GM18519 (cell line): Measurements from ENCODE around the gene GLG1.
"Not testable (repeated sequence)": the region's sequence is repeated elsewhere in the genome, so short reads cannot be mapped to it uniquely, and the experiment has no call there.

Experiments
- ATAC-seq: cut with Tn5 transposase; IDR thresholded peaks from one replicate; pipeline ENCODE4 v1.9.1; 2021; ENCODE audit warnings: mild to moderate bottlenecking, moderate library complexity; ENCODE audit not compliant: unreplicated experiment, low FRiP score

GLG1 gene

GRCh38 chr16:74606521-74607309, at the start of gene GLG1:
GLG1 (minus strand) TSS chr16:74607114; CDS start chr16:74607094, 20 bp downstream.
- peak; percentile 86 for ATAC-seq

- ATAC-seq = no peak
Observed at GRCh38 chr16:74654536-74655050, 47.7 kb upstream of the GLG1 start.

- not testable (repeated sequence) for ATAC-seq
Observed at GRCh38 chr16:74652883-74653282, 46.0 kb upstream of the GLG1 start.

- ATAC-seq = no peak
Observed at GRCh38 chr16:74652249-74652648, 45.3 kb upstream of the GLG1 start.

- no peak for ATAC-seq
Observed at GRCh38 chr16:74651841-74652240, 44.9 kb upstream of the GLG1 start.

- ATAC-seq = no peak
Observed at GRCh38 chr16:74650966-74651567, 44.2 kb upstream of the GLG1 start.

GRCh38 chr16:74649839-74650504, 43.1 kb upstream of the GLG1 start:
- ATAC-seq = no peak

- no peak for ATAC-seq
Observed at GRCh38 chr16:74641969-74642368, 35.1 kb upstream of the GLG1 start.

- no peak for ATAC-seq
Observed at GRCh38 chr16:74637742-74638453, 31.0 kb upstream of the GLG1 start.

GRCh38 chr16:74635303-74635702, 28.4 kb upstream of the GLG1 start:
- no peak for ATAC-seq

- ATAC-seq = no peak
Observed at GRCh38 chr16:74633686-74634085, 26.8 kb upstream of the GLG1 start.

- no peak for ATAC-seq
Observed at GRCh38 chr16:74627506-74628220, 20.7 kb upstream of the GLG1 start.

- no peak for ATAC-seq
Observed at GRCh38 chr16:74626741-74627416, 20.0 kb upstream of the GLG1 start.

GRCh38 chr16:74625500-74626350, 18.8 kb upstream of the GLG1 start:
- ATAC-seq = no peak

GRCh38 chr16:74623839-74624235, 16.9 kb upstream of the GLG1 start:
- no peak for ATAC-seq

- no peak for ATAC-seq
Observed at GRCh38 chr16:74623214-74623838, 16.4 kb upstream of the GLG1 start.

GRCh38 chr16:74622005-74622404, 15.1 kb upstream of the GLG1 start:
- no peak for ATAC-seq

- ATAC-seq = no peak
Observed at GRCh38 chr16:74617206-74617788, 10.4 kb upstream of the GLG1 start.
